ENCODE results near the gene SLC44A2. TPM values are rescaled to one million over a fixed set of nuclear protein-coding genes. Genes with fewer than 3 reads are reported as not detected.

SLC44A2 gene
- polyA plus RNA-seq, 12 donors = 112 to 710 (median 142) TPM

Other genes starting within 250 kb of the SLC44A2 start
- 100 to 1,000 TPM in 1 of 12 donors, 10 to 100 TPM in 10, not detected in 1; 52.4 to 126 (median 61.0) TPM for gene TYK2, start 245.0 kb upstream of the SLC44A2 start, polyA plus RNA-seq (ENCODE audit: insufficient read length in 12 of 12)
- 100 to 1,000 TPM in 11 of 12 donors, not detected in 1; 109 to 202 (median 123) TPM for gene CDC37, start 222.0 kb upstream of the SLC44A2 start, polyA plus RNA-seq (ENCODE audit: insufficient read length in 12 of 12)
- gene PDE4A, start 205.0 kb upstream of the SLC44A2 start, polyA plus RNA-seq (ENCODE audit: insufficient read length in 12 of 12) = 1 to 10 TPM in 11 of 12 donors, not detected in 1; 2.4 to 5.2 (median 3.2) TPM
- 10 to 100 TPM in 11 of 12 donors, not detected in 1; 30.3 to 85.6 (median 66.2) TPM for gene KEAP1, start 122.2 kb upstream of the SLC44A2 start, polyA plus RNA-seq (ENCODE audit: insufficient read length in 12 of 12)
- 1 to 10 TPM in 9 of 12 donors, under 1 TPM in 1, not detected in 2; 0.86 to 2.4 (median 1.6) TPM for gene S1PR5, start 108.1 kb upstream of the SLC44A2 start, polyA plus RNA-seq (ENCODE audit: insufficient read length in 12 of 12)
- 10 to 100 TPM in 11 of 12 donors, not detected in 1; 16.8 to 57.9 (median 19.9) TPM for gene ATG4D, start 81.6 kb upstream of the SLC44A2 start, polyA plus RNA-seq (ENCODE audit: insufficient read length in 12 of 12)
- 10 to 100 TPM in 11 of 12 donors, not detected in 1; 15.9 to 47.3 (median 22.8) TPM for gene KRI1, start 59.5 kb upstream of the SLC44A2 start, polyA plus RNA-seq (ENCODE audit: insufficient read length in 12 of 12)
- 10 to 100 TPM in 11 of 12 donors, not detected in 1; 11.8 to 36.1 (median 14.3) TPM for gene CDKN2D, start 56.6 kb upstream of the SLC44A2 start, polyA plus RNA-seq (ENCODE audit: insufficient read length in 12 of 12)
- gene AP1M2, start 38.2 kb upstream of the SLC44A2 start, polyA plus RNA-seq (ENCODE audit: insufficient read length in 12 of 12) = 1 to 10 TPM in 4 of 12 donors, under 1 TPM in 3, not detected in 5; 0.31 to 6.6 (median 1.2) TPM
- 100 to 1,000 TPM; 134 to 868 (median 154) TPM for gene ILF3, start 28.8 kb downstream of the SLC44A2 start, polyA plus RNA-seq (ENCODE audit: insufficient read length in 12 of 12)
- gene QTRT1, start 75.9 kb downstream of the SLC44A2 start, polyA plus RNA-seq (ENCODE audit: insufficient read length in 12 of 12) = 10 to 100 TPM in 11 of 12 donors, not detected in 1; 21.5 to 45.6 (median 28.5) TPM
- 100 to 1,000 TPM in 1 of 12 donors, 10 to 100 TPM in 10, not detected in 1; 52.4 to 101 (median 74.4) TPM for gene DNM2, start 92.5 kb downstream of the SLC44A2 start, polyA plus RNA-seq (ENCODE audit: insufficient read length in 12 of 12)
- gene TMED1, start 210.7 kb downstream of the SLC44A2 start, polyA plus RNA-seq (ENCODE audit: insufficient read length in 12 of 12) = 10 to 100 TPM in 11 of 12 donors, not detected in 1; 23.9 to 39.4 (median 29.5) TPM
- gene C19orf38, start 222.9 kb downstream of the SLC44A2 start, polyA plus RNA-seq (ENCODE audit: insufficient read length in 12 of 12) = 1 to 10 TPM in 9 of 12 donors, under 1 TPM in 1, not detected in 2; 0.92 to 7.1 (median 2.9) TPM
- 10 to 100 TPM in 11 of 12 donors, not detected in 1; 47.1 to 84.2 (median 54.9) TPM for gene CARM1, start 246.0 kb downstream of the SLC44A2 start, polyA plus RNA-seq (ENCODE audit: insufficient read length in 12 of 12)